ENCODE data around the gene RPS27.

DNA sequence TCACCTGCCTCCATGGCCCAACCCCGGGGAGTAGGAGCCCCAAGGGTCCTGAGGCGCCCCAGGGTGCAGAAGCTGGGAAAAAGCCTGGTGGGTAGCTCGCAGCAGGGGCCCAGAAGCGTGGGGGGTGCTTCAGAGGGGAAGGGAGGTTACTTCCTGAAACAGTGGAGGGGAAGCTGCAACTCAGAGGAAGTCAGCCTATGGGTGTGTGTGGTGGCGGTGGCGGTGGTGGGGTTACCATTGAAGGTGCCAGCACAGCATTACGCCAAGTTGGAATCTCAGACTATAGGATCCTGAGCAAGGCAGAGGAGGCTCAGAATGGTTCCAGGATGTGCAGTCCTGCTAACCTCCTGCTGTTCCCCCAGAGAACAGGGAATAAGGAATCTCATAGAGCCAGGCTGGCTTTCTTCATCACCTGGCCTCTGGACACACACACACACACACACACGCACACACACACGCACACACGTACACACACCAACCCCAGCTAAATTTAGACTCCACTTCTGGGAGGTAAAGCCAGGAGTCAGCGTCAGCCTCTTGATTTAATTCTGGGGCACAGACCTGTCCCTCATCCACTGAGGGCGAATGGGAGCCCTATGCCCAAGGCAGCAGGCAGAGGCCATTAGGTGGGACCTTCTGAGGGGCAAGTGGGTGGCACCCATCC, 45.3 kb upstream of the RPS27 start:
- TF ChIP-seq POLR2A (IDR thresholded peaks at IDR 0.05), result peak in 1 of 2 donors; percentile 72
- TF ChIP-seq, protein P1, sequence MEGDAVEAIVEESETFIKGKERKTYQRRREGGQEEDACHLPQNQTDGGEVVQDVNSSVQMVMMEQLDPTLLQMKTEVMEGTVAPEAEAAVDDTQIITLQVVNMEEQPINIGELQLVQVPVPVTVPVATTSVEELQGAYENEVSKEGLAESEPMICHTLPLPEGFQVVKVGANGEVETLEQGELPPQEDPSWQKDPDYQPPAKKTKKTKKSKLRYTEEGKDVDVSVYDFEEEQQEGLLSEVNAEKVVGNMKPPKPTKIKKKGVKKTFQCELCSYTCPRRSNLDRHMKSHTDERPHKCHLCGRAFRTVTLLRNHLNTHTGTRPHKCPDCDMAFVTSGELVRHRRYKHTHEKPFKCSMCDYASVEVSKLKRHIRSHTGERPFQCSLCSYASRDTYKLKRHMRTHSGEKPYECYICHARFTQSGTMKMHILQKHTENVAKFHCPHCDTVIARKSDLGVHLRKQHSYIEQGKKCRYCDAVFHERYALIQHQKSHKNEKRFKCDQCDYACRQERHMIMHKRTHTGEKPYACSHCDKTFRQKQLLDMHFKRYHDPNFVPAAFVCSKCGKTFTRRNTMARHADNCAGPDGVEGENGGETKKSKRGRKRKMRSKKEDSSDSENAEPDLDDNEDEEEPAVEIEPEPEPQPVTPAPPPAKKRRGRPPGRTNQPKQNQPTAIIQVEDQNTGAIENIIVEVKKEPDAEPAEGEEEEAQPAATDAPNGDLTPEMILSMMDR (IDR thresholded peaks at IDR 0.05 in 4 of 5, conservative IDR thresholded peaks at IDR 0.05 in 1 of 5), result no peak

Data from gastrocnemius medialis (tissue), 4 donors.